Osteocyte (in vitro differentiated cells): ENCODE measurements around the gene SEPTIN7. TPM values are rescaled to one million over a fixed set of nuclear protein-coding genes. Genes with fewer than 3 reads are reported as not detected.

Experiments
- DNase-seq: peaks from one replicate; pipeline ENCODE4 v3.0.0; 2021; ENCODE audit warnings: mixed read lengths; ENCODE audit not compliant: unreplicated experiment; ENCODE audit errors: extremely low spot score
- H3K27ac Mint-ChIP-seq: one replicate; pipeline ENCODE4 v1.8.0; 2021; ENCODE audit warnings: mild to moderate bottlenecking, mixed read lengths; ENCODE audit not compliant: unreplicated experiment
- H3K27me3 Mint-ChIP-seq: one replicate; pipeline ENCODE4 v1.8.0; 2021; ENCODE audit warnings: mixed read lengths; ENCODE audit not compliant: unreplicated experiment
- H3K36me3 Mint-ChIP-seq: one replicate; pipeline ENCODE4 v1.8.0; 2021; ENCODE audit warnings: mixed read lengths; ENCODE audit not compliant: unreplicated experiment
- H3K4me1 Mint-ChIP-seq: one replicate; pipeline ENCODE4 v1.8.0; 2021; ENCODE audit warnings: mixed read lengths; ENCODE audit not compliant: unreplicated experiment
- H3K4me3 Mint-ChIP-seq: one replicate; pipeline ENCODE4 v1.8.0; 2021; ENCODE audit warnings: mild to moderate bottlenecking, moderate library complexity, mixed read lengths; ENCODE audit not compliant: unreplicated experiment
- H3K9me3 Mint-ChIP-seq: one replicate; pipeline ENCODE4 v1.8.0; 2021; ENCODE audit warnings: mixed read lengths; ENCODE audit not compliant: unreplicated experiment
- CTCF ChIP-seq: fragments of 200-600 bp; sonication (generic); IDR thresholded peaks from 2 replicates; pipeline ENCODE4 v1.5.0; 2021; ENCODE audit warnings: antibody characterized with exemption, mild to moderate bottlenecking, moderate library complexity
- total RNA-seq: library from RNA; stranded (reverse); gene quantifications from 2 replicates; pipeline ENCODE4 v1.2.1, GENCODE V29; 2021

Gene SEPTIN7
- total RNA-seq, 1 donor from 2014 or later, result 349 TPM

GRCh38 chr7:35801392-35802101 is 690 bp downstream of the SEPTIN7 start:
- Mint-ChIP-seq H3K27me3 (no peaks in the 10 kb centered on the region), H3K4me3 (peak overlapping the region; percentile 94), H3K27ac (peak overlapping the region; percentile 99), H3K36me3 (peaks cover 3% of the 10 kb centered on the region), H3K4me1 (peaks cover 48% of the 10 kb centered on the region), H3K9me3 (no peaks in the 10 kb centered on the region)
- TF ChIP-seq CTCF, result peak; percentile 89
- DNase-seq, result peak; percentile 90

GRCh38 chr7:35802102-35802466 is 1.2 kb downstream of the SEPTIN7 start:
- no peak for TF ChIP-seq CTCF
- Mint-ChIP-seq H3K4me1 (peaks cover 52% of the 10 kb centered on the region), H3K9me3 (no peaks in the 10 kb centered on the region), H3K27ac (peak overlapping the region; percentile 92), H3K4me3 (peak overlapping the region; percentile 94), H3K36me3 (no peaks in the 10 kb centered on the region), H3K27me3 (no peaks in the 10 kb centered on the region)
- DNase-seq, result no peak

- no peak for DNase-seq
- TF ChIP-seq CTCF, result no peak
- Mint-ChIP-seq H3K9me3 (no peaks in the 10 kb centered on the region), H3K36me3 (no peaks in the 10 kb centered on the region), H3K27me3 (no peaks in the 10 kb centered on the region), H3K27ac (peak overlapping the region; percentile 92), H3K4me1 (peaks cover 52% of the 10 kb centered on the region), H3K4me3 (peak overlapping the region; percentile 94)
Observed at GRCh38 chr7:35802649-35803048, 1.8 kb downstream of the SEPTIN7 start.

GRCh38 chr7:35804231-35804970 is 3.5 kb downstream of the SEPTIN7 start:
- Mint-ChIP-seq H3K36me3 (no peaks in the 10 kb centered on the region), H3K27me3 (no peaks in the 10 kb centered on the region), H3K4me1 (peaks cover 63% of the 10 kb centered on the region), H3K9me3 (no peaks in the 10 kb centered on the region), H3K27ac (no peak overlapping the region), H3K4me3 (peak overlapping the region; percentile 43)
- no peak for TF ChIP-seq CTCF
- DNase-seq, result no peak

GRCh38 chr7:35805876-35806275 is 5.0 kb downstream of the SEPTIN7 start:
- no peak for TF ChIP-seq CTCF
- Mint-ChIP-seq H3K27ac (peak overlapping the region; percentile 59), H3K4me1 (peaks cover 64% of the 10 kb centered on the region), H3K4me3 (no peak overlapping the region), H3K36me3 (no peaks in the 10 kb centered on the region), H3K27me3 (no peaks in the 10 kb centered on the region), H3K9me3 (no peaks in the 10 kb centered on the region)
- no peak for DNase-seq
